ENCODE data around the gene FARP1. TPM values are rescaled to one million over a fixed set of nuclear protein-coding genes. Genes with fewer than 3 reads are reported as not detected.

FARP1 gene
- total RNA-seq, 4 donors from 2014 or later, result 28.3 to 69.2 (median 36.4) TPM

DNA sequence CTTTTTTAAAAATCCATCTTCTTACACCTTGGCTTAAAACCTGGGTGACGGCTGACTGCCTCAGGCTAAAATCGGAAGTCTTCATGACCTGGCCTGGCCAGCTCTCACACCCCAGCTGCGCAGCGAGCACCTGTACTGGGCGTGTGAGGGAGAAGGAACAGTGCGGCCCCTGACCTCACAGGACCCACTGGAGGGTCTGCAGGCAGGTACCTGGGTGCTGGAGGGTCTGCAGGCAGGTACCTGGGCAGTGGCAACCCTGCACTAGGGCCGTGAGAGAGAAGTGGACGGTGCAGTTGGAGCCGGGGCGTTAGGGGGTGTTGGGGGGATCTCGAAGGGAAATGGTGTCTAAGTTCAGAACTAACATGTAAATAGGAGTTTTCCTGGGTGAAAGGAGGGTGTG, 289.7 kb downstream of the FARP1 start:
- 95 to 100% methylated on average over 4 to 7 of the region's 11 CpGs for WGBS, 2 donors (ENCODE audit: low coverage in 1 of 2)

DNA sequence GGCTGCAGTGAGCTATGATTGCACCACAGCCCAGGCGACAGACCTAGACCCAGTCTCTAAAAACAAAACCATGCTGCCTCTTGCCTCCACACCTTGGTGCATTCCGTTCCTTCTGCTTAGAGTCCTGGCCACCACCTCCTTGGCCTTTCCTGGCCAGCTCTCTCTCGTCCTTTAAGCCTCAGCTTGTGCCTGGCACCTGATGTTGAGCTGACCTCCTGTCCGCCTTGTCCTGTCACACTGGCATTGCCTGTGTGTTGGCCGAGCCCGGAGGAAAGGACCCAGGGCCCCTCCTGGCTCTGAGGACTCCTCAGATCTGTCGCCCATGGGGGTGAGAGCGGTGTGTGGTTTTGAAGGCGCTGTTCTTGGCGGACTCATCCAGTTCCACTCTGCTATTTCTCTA, 290.8 kb downstream of the FARP1 start:
- ATAC-seq, result no peak
- no peaks in the 10 kb centered on the region for H3K9me3 ChIP-seq
- TF ChIP-seq EP300 (IDR thresholded peaks at IDR 0.05), result no peak
- no peak for TF ChIP-seq POLR2A (IDR thresholded peaks at IDR 0.05)
- TF ChIP-seq CTCF (IDR thresholded peaks at IDR 0.05), result no peak
- no peak for TF ChIP-seq POLR2AphosphoS5 (IDR thresholded peaks at IDR 0.05)
- no peak overlapping the region for H3K4me3 ChIP-seq
- no peaks in the 10 kb centered on the region for H3K4me1 ChIP-seq
- WGBS, 2 donors (ENCODE audit: low coverage in 1 of 2), result 96% methylated on average over 4 to 5 of the region's 10 CpGs
- peaks cover 0 to 30% of the 10 kb centered on the region in 2 donors for H3K36me3 ChIP-seq
- H3K27ac ChIP-seq, result no peak overlapping the region
- no peaks in the 10 kb centered on the region for H3K27me3 ChIP-seq

More for the DNA sequence above, 289.7 kb downstream of the FARP1 start:
- Histone ChIP-seq H3K27me3 (no peaks in the 10 kb centered on the region), H3K4me3 (no peak overlapping the region), H3K36me3 (peaks cover 0 to 31% of the 10 kb centered on the region in 2 donors), H3K9me3 (no peaks in the 10 kb centered on the region), H3K4me1 (no peaks in the 10 kb centered on the region), H3K27ac (no peak overlapping the region)
- ATAC-seq, result no peak
- no peak for TF ChIP-seq POLR2A (IDR thresholded peaks at IDR 0.05)
- no peak for TF ChIP-seq EP300 (IDR thresholded peaks at IDR 0.05)
- no peak for TF ChIP-seq CTCF (IDR thresholded peaks at IDR 0.05)
- no peak for TF ChIP-seq POLR2AphosphoS5 (IDR thresholded peaks at IDR 0.05)

- TF ChIP-seq POLR2A (IDR thresholded peaks at IDR 0.05) (no peak), CTCF (IDR thresholded peaks at IDR 0.05) (no peak), EP300 (IDR thresholded peaks at IDR 0.05) (no peak), POLR2AphosphoS5 (IDR thresholded peaks at IDR 0.05) (no peak)
- no peak for ATAC-seq
- WGBS, 2 donors (ENCODE audit: low coverage in 1 of 2), result 94 to 100% methylated on average over 2 to 3 of the region's 6 CpGs
- H3K9me3 ChIP-seq, result no peaks in the 10 kb centered on the region
- peaks cover 0 to 34% of the 10 kb centered on the region in 2 donors for H3K36me3 ChIP-seq
- H3K4me3 ChIP-seq, result no peak overlapping the region
- H3K27me3 ChIP-seq, result no peaks in the 10 kb centered on the region
- H3K27ac ChIP-seq, result no peak overlapping the region
- H3K4me1 ChIP-seq, result no peaks in the 10 kb centered on the region
These were observed 291.2 kb downstream of the FARP1 start for GRCh38 chr13:98434060-98434459.

DNA sequence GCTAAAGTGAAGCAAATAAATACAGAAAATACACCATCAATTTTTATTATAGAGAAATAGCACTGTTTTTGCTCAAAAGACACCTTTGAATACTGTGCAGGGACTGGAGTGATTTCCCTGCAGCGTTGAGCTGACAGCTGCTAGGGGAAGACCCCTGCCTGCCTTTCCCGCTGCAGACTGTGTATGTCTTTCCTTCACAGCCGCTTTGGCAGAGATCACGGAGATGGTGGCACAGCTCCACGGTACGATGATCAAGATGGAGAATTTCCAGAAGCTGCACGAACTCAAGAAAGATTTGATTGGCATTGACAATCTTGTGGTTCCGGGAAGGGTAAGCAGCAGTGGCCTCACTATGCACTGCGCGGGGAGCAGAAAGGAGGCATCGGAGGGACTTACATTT, 292.5 kb downstream of the FARP1 start:
- ATAC-seq, result no peak
- H3K4me3 ChIP-seq, result no peak overlapping the region
- H3K27ac ChIP-seq, result no peak overlapping the region
- H3K9me3 ChIP-seq, result no peaks in the 10 kb centered on the region
- H3K36me3 ChIP-seq, result peaks cover 0 to 47% of the 10 kb centered on the region in 2 donors
- 50% methylated on average over 1 of the region's 11 CpGs; no CpG with 5 or more reads in 1 of the 2 donors for WGBS, 2 donors (ENCODE audit: low coverage in 1 of 2)
- TF ChIP-seq POLR2AphosphoS5 (IDR thresholded peaks at IDR 0.05) (no peak), POLR2A (IDR thresholded peaks at IDR 0.05) (no peak), EP300 (IDR thresholded peaks at IDR 0.05) (no peak), CTCF (IDR thresholded peaks at IDR 0.05) (no peak)
- no peaks in the 10 kb centered on the region for H3K4me1 ChIP-seq
- no peaks in the 10 kb centered on the region for H3K27me3 ChIP-seq

DNA sequence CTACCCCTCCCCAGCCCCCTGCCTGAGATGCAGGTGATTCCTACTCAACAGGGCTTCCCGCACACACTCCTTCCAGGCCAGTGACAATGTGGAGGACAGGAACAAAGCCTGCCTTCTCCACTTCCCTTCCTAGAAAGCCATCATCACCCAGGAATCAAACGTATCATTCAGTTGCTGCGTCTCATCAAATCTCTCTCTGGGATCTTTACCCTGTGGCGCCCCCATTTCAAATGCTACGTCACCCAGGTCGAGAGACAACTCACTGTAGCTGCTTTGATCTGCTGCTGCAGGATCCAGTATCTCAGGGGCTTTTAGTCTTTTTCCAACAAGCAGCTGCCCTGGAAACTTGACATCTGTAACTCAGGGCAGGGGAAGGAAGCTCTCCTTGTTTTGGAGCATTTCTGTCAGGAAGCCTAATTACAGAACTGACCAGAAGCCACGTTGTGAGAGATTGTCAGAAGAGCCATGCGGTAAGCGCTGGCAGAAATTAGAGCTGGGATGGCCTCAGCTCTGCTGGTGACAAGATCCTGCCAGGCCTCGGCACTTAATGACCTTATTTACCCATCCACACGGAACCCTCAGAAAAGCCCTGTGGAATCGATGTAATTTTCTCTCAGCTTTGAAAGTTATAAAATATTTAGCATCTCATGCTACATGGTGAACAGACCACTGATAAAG, 293.5 kb downstream of the FARP1 start:
- Histone ChIP-seq H3K27me3 (no peaks in the 10 kb centered on the region), H3K36me3 (peaks cover 0 to 52% of the 10 kb centered on the region in 2 donors), H3K9me3 (no peaks in the 10 kb centered on the region), H3K4me3 (no peak overlapping the region), H3K27ac (no peak overlapping the region), H3K4me1 (no peaks in the 10 kb centered on the region)
- TF ChIP-seq POLR2A (IDR thresholded peaks at IDR 0.05), result no peak
- TF ChIP-seq POLR2AphosphoS5 (IDR thresholded peaks at IDR 0.05), result no peak
- no peak for TF ChIP-seq CTCF (IDR thresholded peaks at IDR 0.05)
- TF ChIP-seq EP300 (IDR thresholded peaks at IDR 0.05), result no peak
- no peak for ATAC-seq
- WGBS, 2 donors (ENCODE audit: low coverage in 1 of 2), result 78 to 83% methylated on average over 4 to 11 of the region's 12 CpGs

All from gastroesophageal sphincter (tissue), 4 donors.